Measurements from ENCODE around the gene PITPNM1. TPM values are rescaled to one million over a fixed set of nuclear protein-coding genes. Genes with fewer than 3 reads are reported as not detected.

The PITPNM1 gene
- total and polyA plus RNA-seq, 2 of the 13 experiments (the other 11 are each of a cell fraction or from before 2014, with no cell fraction given) = 8.2 to 8.5 TPM

DNA sequence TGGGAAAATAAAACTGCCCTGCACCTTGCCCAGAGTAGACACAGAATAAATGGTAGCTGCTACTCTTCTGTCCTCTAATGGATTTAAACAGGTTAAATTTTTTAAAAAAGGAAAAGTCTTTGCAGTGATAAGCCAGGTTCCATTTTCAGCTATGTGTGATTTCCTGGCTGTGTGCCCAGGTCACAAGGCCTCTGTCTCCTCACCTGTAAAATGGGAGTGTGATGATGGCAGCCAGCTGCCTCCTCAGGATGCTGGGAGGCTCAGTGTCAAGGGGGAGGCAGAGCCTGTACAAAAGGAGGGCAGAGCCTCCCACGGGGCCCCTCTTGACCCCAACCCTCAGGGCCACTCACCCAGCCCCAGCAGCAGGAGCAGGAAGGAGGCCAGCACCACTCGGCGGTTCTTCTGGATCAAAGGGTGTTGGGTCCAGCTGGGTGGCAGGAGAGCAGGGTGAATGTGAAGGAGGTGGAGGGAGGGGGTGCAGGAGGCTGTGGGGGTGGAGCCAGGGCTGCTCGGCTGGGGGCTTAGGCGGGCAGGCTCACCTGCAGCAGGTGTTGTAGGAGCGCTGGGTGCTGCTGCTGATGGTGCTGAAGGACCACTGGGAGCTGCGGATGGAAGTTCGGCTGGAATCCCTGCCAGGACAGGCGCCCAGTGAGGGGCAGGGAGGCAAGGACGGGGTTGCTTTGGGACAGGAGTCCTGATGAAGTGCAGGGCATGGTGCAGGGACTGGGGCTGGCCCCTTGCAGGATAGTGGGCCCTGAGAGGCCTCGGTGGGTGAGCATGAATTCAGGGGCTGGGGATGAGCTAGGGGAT is 38.0 kb downstream of the PITPNM1 start:
- Histone ChIP-seq H3K27me3 (ENCODE audit: control insufficient read depth in 1 of 2, insufficient read depth in 2 of 2, low read length in 2 of 2) (no peaks in the 10 kb centered on the region), H2AFZ (ENCODE audit: low read length) (no peak overlapping the region), H3K79me2 (ENCODE audit: insufficient read depth, low read length) (no peaks in the 10 kb centered on the region), H3K9ac (ENCODE audit: insufficient read depth, low read depth, low read length) (no peak overlapping the region), H4K20me1 (ENCODE audit: insufficient read depth, low read length) (no peaks in the 10 kb centered on the region), H3K4me1 (ENCODE audit: insufficient read depth, low read length) (peaks cover 61% of the 10 kb centered on the region), H3K27ac (ENCODE audit: extremely low read length, insufficient read depth, low read length) (no peak overlapping the region), H3K9me3 (ENCODE audit: low read length) (no peaks in the 10 kb centered on the region), H3K4me3 (replicated peaks in 1 of 3; ENCODE audit: insufficient read depth in 1 of 3, low read depth in 2 of 3, low read length in 3 of 3) (peak overlapping the region in 1 of 3 experiments; percentile 87; a peak in 2 of 6 replicates), H3K4me2 (ENCODE audit: low read depth, low read length) (peak overlapping the region; percentile 97; the same call in 1 of the 2 replicates), H3K36me3 (replicated peaks in 1 of 2; ENCODE audit: control insufficient read depth in 1 of 2, insufficient read depth in 2 of 2, low read length in 2 of 2) (no peaks in the 10 kb centered on the region)
- no peak for FAIRE-seq
- BruUV-seq (replicated peaks) = no TSS peak
- TF ChIP-seq POLR2A (IDR thresholded peaks at IDR 0.05; ENCODE audit: insufficient read depth in 1 of 2, low read depth in 2 of 2, low read length in 2 of 2) = peak in 1 of 2 experiments; percentile 2; a peak in 1 of 4 replicates
- 0 out of 2 replicates have a peak, but pooled peaks have one; percentile 30 for TF ChIP-seq ZMYM3 (CRISPR knock-in tag; IDR thresholded peaks at IDR 0.05)
- 0 out of 2 replicates have a peak, but pooled peaks have one; percentile 34 for TF ChIP-seq AKAP8 (CRISPR knock-in tag; IDR thresholded peaks at IDR 0.05)
- TF ChIP-seq FLYWCH1 (CRISPR knock-in tag; IDR thresholded peaks at IDR 0.05) = no peak
- peak; percentile 92 for TF ChIP-seq ZNF629 (CRISPR knock-in tag; conservative IDR thresholded peaks at IDR 0.05)
- no peak for TF ChIP-seq GATA4 (IDR thresholded peaks at IDR 0.05; ENCODE audit: borderline replicate concordance, low read depth)
- peak; percentile 8; the same call in 1 of the 2 replicates for TF ChIP-seq ZFX (CRISPR knock-in tag; IDR thresholded peaks at IDR 0.05; ENCODE audit: low read depth)
- TF ChIP-seq AGO2 (optimal IDR thresholded peaks at IDR 0.05; ENCODE audit: low read depth, low read length) = peak; percentile 49
- 0 out of 2 replicates have a peak, but pooled peaks have one; percentile 22 for TF ChIP-seq ADNP (CRISPR knock-in tag; IDR thresholded peaks at IDR 0.05)
- no peak for TF ChIP-seq EEA1 (CRISPR knock-in tag; IDR thresholded peaks at IDR 0.05; ENCODE audit: borderline replicate concordance)
- TF ChIP-seq KDM2A (CRISPR knock-in tag; IDR thresholded peaks at IDR 0.05; ENCODE audit: borderline replicate concordance, low read depth) = 0 out of 2 replicates have a peak, but pooled peaks have one; percentile 19
- POLR2A ChIA-PET = interaction anchor here (1.5 to 2.0 kb wide), 4 partner anchors 16 to 66 kb away, joined by 4 to 22 read pairs (median 9); partner anchors contain the start of genes AIP and PPP1CA
- 78% methylated on average over 11 of the region's 11 CpGs for WGBS (ENCODE audit: low lambda C conversion rate)
- CTCF ChIA-PET (ENCODE audit: low intra/inter-chr PET ratio, low total read pairs) = no interaction called here
- no peak for DNase-seq (ENCODE audit: low spot score)
- in situ Hi-C loops (cut with HindIII; ENCODE audit: extremely low pct_ligation_motif_present, low pct_unique_long_range_greater_than_20kb) = loop anchor here (5.0 kb wide), 1 partner anchor 65 kb away; the partner anchor contains the start of genes PPP1CA and TBC1D10C
- intact Hi-C loops (cut with micrococcal nuclease; ENCODE audit: unreplicated experiment) = no loop called here
- no peak for ATAC-seq

Data from HepG2 (cell line).